ENCODE results near the gene KDM4B. TPM values are rescaled to one million over a fixed set of nuclear protein-coding genes. Genes with fewer than 3 reads are reported as not detected.

The KDM4B gene
- total RNA-seq, 1 experiment from 2014 or later: 35.9 TPM

GRCh38 chr19:5075597-5075996 is 106.7 kb downstream of the KDM4B start:
- Histone ChIP-seq H3K4me1 (ENCODE audit: control insufficient read depth in 1 of 2, insufficient read depth in 2 of 2, low read length in 2 of 2) (no peaks in the 10 kb centered on the region), H3K9me3 (ENCODE audit: control insufficient read depth in 1 of 2, insufficient read depth in 1 of 2, low read depth in 1 of 2, low read length in 2 of 2) (no peaks in the 10 kb centered on the region), H3K9ac (ENCODE audit: low read length) (no peak overlapping the region), H3K27ac (ENCODE audit: low read depth, low read length) (no peak overlapping the region), H3K36me3 (ENCODE audit: control insufficient read depth in 1 of 2, insufficient read depth in 2 of 2, low read length in 2 of 2) (peaks cover 0 to 5% of the 10 kb centered on the region in 2 experiments; a peak in 2 of 4 replicates), H3K4me3 (replicated peaks in 1 of 2; ENCODE audit: low read depth in 1 of 2, low read length in 2 of 2) (no peak overlapping the region), H4K20me1 (ENCODE audit: insufficient read depth) (no peaks in the 10 kb centered on the region), H3K9me2 (ENCODE audit: insufficient read depth) (no peaks in the 10 kb centered on the region), H2AFZ (ENCODE audit: low read depth, low read length, poor library complexity, severe bottlenecking) (no peak overlapping the region), H3K79me2 (ENCODE audit: insufficient read depth, low read length) (no peaks in the 10 kb centered on the region), H3K4me2 (ENCODE audit: low read length) (no peak overlapping the region), H3K27me3 (ENCODE audit: insufficient read depth, low read length) (no peaks in the 10 kb centered on the region)
- ATAC-seq: no peak
- intact Hi-C loops (cut with micrococcal nuclease): no loop called here
- no peak for DNase-seq (ENCODE audit: low read depth, low spot score)
- ChIA-PET RAD21 (ENCODE audit: low non-redundant PET in 1 of 2, low total read pairs in 2 of 2, uncharacterized antibody in 2 of 2, unreplicated experiment in 2 of 2) (no interaction called here), POLR2A (no interaction called here), CTCF (no interaction called here)
- no peak for TF ChIP-seq REST (IDR thresholded peaks at IDR 0.05; ENCODE audit: low read depth)
- no peak for TF ChIP-seq TCF7L2 (IDR thresholded peaks at IDR 0.05; ENCODE audit: borderline replicate concordance, extremely low read depth, insufficient read depth, insufficient read length)
- no peak for TF ChIP-seq ELF1 (IDR thresholded peaks at IDR 0.05; ENCODE audit: borderline replicate concordance, low read depth)
- TF ChIP-seq FOSL1 (IDR thresholded peaks at IDR 0.05; ENCODE audit: low read depth): no peak
- no peak for TF ChIP-seq SRF (IDR thresholded peaks at IDR 0.05; ENCODE audit: low read depth)
- no peak for TF ChIP-seq RAD21 (IDR thresholded peaks at IDR 0.05; ENCODE audit: low read depth)
- no peak for TF ChIP-seq YY1 (IDR thresholded peaks at IDR 0.05; ENCODE audit: extremely low read depth, insufficient replicate concordance, low read depth, low read length)
- no peak for TF ChIP-seq EZH2phosphoT487 (IDR thresholded peaks at IDR 0.05; ENCODE audit: borderline replicate concordance)
- TF ChIP-seq ZFX (IDR thresholded peaks at IDR 0.05): no peak
- TF ChIP-seq CEBPB (IDR thresholded peaks at IDR 0.05; ENCODE audit: low read depth): no peak
- TF ChIP-seq ZBTB33 (IDR thresholded peaks at IDR 0.05; ENCODE audit: extremely low read depth, insufficient replicate concordance, low read length): no peak
- TF ChIP-seq EZH2 (IDR thresholded peaks at IDR 0.05): no peak
- TF ChIP-seq CTCF (IDR thresholded peaks at IDR 0.05 in 2 of 3, conservative IDR thresholded peaks at IDR 0.05 in 1 of 3; ENCODE audit: borderline replicate concordance in 1 of 3, insufficient read depth in 1 of 3, low read depth in 2 of 3, low read length in 2 of 3): no peak
- no peak for TF ChIP-seq JUND (IDR thresholded peaks at IDR 0.05)
- TF ChIP-seq SIN3A (IDR thresholded peaks at IDR 0.05; ENCODE audit: low read depth): no peak
- TF ChIP-seq CBX3 (IDR thresholded peaks at IDR 0.05; ENCODE audit: low read depth): no peak
- no peak for TF ChIP-seq POLR2A (IDR thresholded peaks at IDR 0.05; ENCODE audit: borderline replicate concordance, extremely low read depth, insufficient read depth, insufficient read length)
- TF ChIP-seq SP1 (IDR thresholded peaks at IDR 0.05; ENCODE audit: low read depth): no peak
- TF ChIP-seq ATF3 (IDR thresholded peaks at IDR 0.05): no peak
- TF ChIP-seq ZNF274 (IDR thresholded peaks at IDR 0.05; ENCODE audit: low read depth, low read length): no peak
- no TSS peak for BruUV-seq (replicated peaks)

Measured in HCT116 (cell line).